ENCODE measurements around the gene SOCS7. TPM values are rescaled to one million over a fixed set of nuclear protein-coding genes. Genes with fewer than 3 reads are reported as not detected.

SOCS7 gene
- total RNA-seq, 1 experiment from 2014 or later = 7.4 TPM

DNA sequence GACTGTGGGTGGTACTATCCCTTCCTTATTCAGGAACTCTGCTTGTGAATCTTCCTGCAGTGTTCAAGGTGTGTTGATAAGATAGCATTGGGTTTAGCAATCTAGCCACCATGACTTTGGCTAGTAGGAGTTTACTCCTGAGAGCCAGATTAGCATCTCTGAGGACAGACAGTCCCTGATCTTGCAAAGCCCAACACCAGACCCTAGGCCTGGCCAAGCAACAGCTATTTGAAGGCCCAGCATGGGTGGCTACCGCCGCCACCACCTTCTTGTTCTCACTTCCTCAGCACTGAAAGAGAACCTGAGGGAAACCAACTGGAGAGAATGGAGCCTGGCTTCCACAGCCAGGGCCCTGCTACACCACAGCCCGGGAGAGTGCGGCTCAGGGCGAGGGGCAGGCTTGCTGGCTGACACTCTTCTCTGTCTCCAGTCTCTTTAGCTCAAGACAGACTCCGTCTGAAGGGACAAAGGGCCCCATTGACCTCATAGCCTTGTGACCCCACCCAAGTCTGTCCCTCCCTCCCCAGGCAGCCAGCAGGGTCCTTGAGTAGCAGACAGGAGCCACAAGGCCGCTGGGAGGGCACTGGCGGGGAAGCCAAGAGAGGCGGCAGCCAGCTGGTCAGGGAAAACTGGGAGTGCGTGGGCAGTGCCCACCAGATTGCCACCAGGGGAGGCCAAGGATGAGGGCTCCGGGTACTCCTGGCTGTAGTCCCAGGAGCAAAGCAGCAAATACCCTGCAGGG, 65.7 kb downstream of the SOCS7 start:
- CTCF ChIA-PET = interaction anchor here (0.7 kb wide), 1 partner anchor 68 kb away, joined by 4 read pairs; no protein-coding TSS in a partner anchor
- ATAC-seq = no peak
- H3K27ac ChIP-seq (ENCODE audit: low read length) = no peak overlapping the region
- TF ChIP-seq EZH2phosphoT487 (IDR thresholded peaks at IDR 0.05; ENCODE audit: borderline replicate concordance, low read length) = no peak
- TF ChIP-seq CTCF (conservative IDR thresholded peaks at IDR 0.05; ENCODE audit: low read depth, low read length) = no peak
- TF ChIP-seq EZH2 (IDR thresholded peaks at IDR 0.05; ENCODE audit: low read length, unreplicated experiment) = no peak
- no peak for DNase-seq
- no peak overlapping the region for H2AFZ ChIP-seq (ENCODE audit: low read length)
- intact Hi-C loops (cut with micrococcal nuclease) = no loop called here
- no TSS peak for BruUV-seq (replicated peaks)
- H3K9me3 ChIP-seq (ENCODE audit: low read length) = no peaks in the 10 kb centered on the region
- no peaks in the 10 kb centered on the region for H3K79me2 ChIP-seq (ENCODE audit: low read length)
- H3K4me1 ChIP-seq (ENCODE audit: insufficient read depth, low read length) = 0 out of 2 replicates have a peak, but pooled peaks cover 3% of the 10 kb centered on the region
- no peaks in the 10 kb centered on the region for H4K20me1 ChIP-seq (ENCODE audit: low read length)
- no peaks in the 10 kb centered on the region for H3K9me2 ChIP-seq (replicated peaks; ENCODE audit: low read length)
- no peaks in the 10 kb centered on the region for H3F3A ChIP-seq (ENCODE audit: low read length, unreplicated experiment)
- peaks cover 11% of the 10 kb centered on the region for H3K27me3 ChIP-seq (ENCODE audit: low read length)
- no peak overlapping the region for H3K4me2 ChIP-seq (ENCODE audit: low read length)
- no peak overlapping the region for H3K4me3 ChIP-seq (ENCODE audit: low read length)
- POLR2A ChIA-PET (ENCODE audit: unreplicated experiment) = no interaction called here
- H3K36me3 ChIP-seq (ENCODE audit: low read depth, low read length) = no peaks in the 10 kb centered on the region
- no peak overlapping the region for H3K9ac ChIP-seq (ENCODE audit: low read length)

DNA sequence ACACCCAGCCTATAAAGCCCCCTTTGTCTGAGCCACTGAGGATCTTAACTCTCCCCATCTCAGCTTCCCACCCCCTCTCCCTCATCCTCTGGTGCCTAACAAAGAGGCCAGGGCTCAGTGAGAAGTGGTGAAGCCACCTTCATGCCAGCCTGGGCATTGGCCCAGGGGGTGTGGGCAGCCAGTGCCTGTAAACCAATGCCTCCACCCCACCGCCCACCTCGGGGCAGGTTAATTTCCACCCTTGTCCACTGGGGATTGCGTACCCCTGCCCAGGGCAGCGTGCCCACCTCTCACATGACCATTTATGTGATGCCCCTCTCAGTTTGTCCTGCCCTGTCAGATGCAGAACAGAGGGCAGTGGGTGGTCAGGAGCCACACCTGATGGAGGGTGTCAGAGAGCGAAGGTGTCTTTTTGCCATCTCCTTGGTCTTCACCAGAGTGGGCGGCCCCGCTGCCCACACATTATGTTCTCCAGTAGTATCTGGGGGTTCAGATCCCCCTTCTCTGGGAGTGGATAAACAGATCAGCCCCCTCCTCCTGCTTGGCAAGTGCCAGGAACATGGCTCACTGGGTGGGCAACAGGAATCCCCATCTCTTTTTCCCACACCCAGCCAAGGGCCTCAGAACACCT, 66.5 kb downstream of the SOCS7 start:
- Histone ChIP-seq H3K27ac (ENCODE audit: low read length) (no peak overlapping the region), H3K9me3 (ENCODE audit: low read length) (no peaks in the 10 kb centered on the region), H3K27me3 (ENCODE audit: low read length) (peaks cover 11% of the 10 kb centered on the region), H3F3A (ENCODE audit: low read length, unreplicated experiment) (no peaks in the 10 kb centered on the region), H3K4me3 (ENCODE audit: low read length) (no peak overlapping the region), H3K4me1 (ENCODE audit: insufficient read depth, low read length) (0 out of 2 replicates have a peak, but pooled peaks cover 3% of the 10 kb centered on the region), H4K20me1 (ENCODE audit: low read length) (no peaks in the 10 kb centered on the region), H3K36me3 (ENCODE audit: low read depth, low read length) (no peaks in the 10 kb centered on the region), H3K4me2 (ENCODE audit: low read length) (no peak overlapping the region), H2AFZ (ENCODE audit: low read length) (no peak overlapping the region), H3K79me2 (ENCODE audit: low read length) (no peaks in the 10 kb centered on the region), H3K9me2 (replicated peaks; ENCODE audit: low read length) (no peaks in the 10 kb centered on the region), H3K9ac (ENCODE audit: low read length) (no peak overlapping the region)
- POLR2A ChIA-PET (ENCODE audit: unreplicated experiment) = no interaction called here
- DNase-seq (no peak), ATAC-seq (no peak)
- BruUV-seq (replicated peaks) = no TSS peak
- intact Hi-C loops (cut with micrococcal nuclease) = no loop called here
- CTCF ChIA-PET = no interaction called here
- TF ChIP-seq EZH2phosphoT487 (IDR thresholded peaks at IDR 0.05; ENCODE audit: borderline replicate concordance, low read length) (no peak), EZH2 (IDR thresholded peaks at IDR 0.05; ENCODE audit: low read length, unreplicated experiment) (no peak), CTCF (conservative IDR thresholded peaks at IDR 0.05; ENCODE audit: low read depth, low read length) (no peak)

All from PC-3 (cell line).